ENCODE data around the gene COL6A3. TPM values are rescaled to one million over a fixed set of nuclear protein-coding genes. Genes with fewer than 3 reads are reported as not detected.

Gene COL6A3
- total RNA-seq, 4 donors from 2014 or later = 432 to 983 (median 750) TPM

- TF ChIP-seq, protein P1, sequence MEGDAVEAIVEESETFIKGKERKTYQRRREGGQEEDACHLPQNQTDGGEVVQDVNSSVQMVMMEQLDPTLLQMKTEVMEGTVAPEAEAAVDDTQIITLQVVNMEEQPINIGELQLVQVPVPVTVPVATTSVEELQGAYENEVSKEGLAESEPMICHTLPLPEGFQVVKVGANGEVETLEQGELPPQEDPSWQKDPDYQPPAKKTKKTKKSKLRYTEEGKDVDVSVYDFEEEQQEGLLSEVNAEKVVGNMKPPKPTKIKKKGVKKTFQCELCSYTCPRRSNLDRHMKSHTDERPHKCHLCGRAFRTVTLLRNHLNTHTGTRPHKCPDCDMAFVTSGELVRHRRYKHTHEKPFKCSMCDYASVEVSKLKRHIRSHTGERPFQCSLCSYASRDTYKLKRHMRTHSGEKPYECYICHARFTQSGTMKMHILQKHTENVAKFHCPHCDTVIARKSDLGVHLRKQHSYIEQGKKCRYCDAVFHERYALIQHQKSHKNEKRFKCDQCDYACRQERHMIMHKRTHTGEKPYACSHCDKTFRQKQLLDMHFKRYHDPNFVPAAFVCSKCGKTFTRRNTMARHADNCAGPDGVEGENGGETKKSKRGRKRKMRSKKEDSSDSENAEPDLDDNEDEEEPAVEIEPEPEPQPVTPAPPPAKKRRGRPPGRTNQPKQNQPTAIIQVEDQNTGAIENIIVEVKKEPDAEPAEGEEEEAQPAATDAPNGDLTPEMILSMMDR (IDR thresholded peaks at IDR 0.05; ENCODE audit: low read depth) = no peak
Measured at GRCh38 chr2:237359894-237360780, 53.8 kb downstream of the COL6A3 start.

- TF ChIP-seq, protein P1 (IDR thresholded peaks at IDR 0.05; ENCODE audit: low read depth) = no peak
Measured at GRCh38 chr2:237359518-237359840, 54.5 kb downstream of the COL6A3 start.

DNA sequence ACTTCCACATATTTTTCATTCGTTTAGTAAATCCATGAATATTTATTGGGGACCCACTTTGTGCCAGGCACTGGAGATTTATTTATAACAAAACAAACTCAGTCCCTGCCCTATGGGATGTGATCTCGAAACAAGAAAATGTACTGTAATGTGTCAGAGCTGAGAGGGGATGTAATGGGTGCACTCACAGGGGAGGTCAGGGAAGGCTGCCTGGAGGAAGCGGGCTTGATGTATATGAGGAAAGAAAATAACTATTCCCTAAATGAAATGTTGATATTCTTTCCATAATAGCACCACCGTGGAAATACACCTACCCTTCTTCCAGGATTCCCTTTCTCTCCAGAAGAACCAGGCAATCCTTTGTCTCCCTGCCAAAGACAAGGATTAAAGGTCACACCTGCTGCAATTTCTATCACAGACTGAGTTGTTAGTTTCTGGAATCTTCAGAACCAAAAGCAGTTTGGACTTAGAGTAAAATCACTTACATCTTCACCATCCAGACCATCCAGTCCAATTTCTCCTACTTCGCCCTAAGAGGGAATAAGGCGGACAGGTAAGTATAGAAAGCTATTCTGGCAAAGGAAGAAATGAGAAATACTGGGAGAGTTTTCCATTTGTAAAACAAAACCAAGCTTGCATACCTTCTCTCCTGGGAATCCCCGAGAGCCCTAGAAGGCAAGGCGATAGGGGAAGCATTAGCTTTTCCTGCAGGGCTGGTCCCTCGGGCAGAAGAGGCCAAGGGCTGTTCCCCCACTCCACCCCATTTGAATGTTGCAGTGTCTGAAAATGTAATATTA, 55.0 kb downstream of the COL6A3 start:
- TF ChIP-seq, protein P1 (IDR thresholded peaks at IDR 0.05; ENCODE audit: low read depth) = no peak

GRCh38 chr2:237355701-237356100, 58.3 kb downstream of the COL6A3 start:
- TF ChIP-seq, protein P1 (IDR thresholded peaks at IDR 0.05; ENCODE audit: low read depth) = no peak

DNA sequence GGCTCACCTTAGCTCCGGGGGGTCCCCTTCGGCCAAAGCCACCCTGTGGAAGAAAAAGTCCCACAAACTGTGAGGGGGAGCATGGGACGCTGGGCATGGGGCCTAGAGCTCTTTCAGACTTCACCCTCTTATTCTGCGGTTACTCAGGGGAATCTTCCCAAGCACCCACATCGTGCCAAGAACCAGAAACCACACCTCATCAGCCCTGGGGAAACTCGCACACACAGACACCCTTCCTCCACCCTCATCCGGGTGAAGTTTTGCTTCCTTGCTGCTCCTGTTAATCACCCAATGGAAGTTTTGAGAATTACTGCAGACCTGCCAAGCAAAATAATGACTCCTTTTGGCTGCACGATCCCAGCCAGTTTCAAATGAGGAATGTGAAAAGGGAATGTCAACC, 59.1 kb downstream of the COL6A3 start:
- TF ChIP-seq, protein P1 (IDR thresholded peaks at IDR 0.05; ENCODE audit: low read depth) = no peak

- TF ChIP-seq, protein P1 (IDR thresholded peaks at IDR 0.05; ENCODE audit: low read depth) = no peak
Measured at GRCh38 chr2:237353215-237353614, 60.7 kb downstream of the COL6A3 start.

DNA sequence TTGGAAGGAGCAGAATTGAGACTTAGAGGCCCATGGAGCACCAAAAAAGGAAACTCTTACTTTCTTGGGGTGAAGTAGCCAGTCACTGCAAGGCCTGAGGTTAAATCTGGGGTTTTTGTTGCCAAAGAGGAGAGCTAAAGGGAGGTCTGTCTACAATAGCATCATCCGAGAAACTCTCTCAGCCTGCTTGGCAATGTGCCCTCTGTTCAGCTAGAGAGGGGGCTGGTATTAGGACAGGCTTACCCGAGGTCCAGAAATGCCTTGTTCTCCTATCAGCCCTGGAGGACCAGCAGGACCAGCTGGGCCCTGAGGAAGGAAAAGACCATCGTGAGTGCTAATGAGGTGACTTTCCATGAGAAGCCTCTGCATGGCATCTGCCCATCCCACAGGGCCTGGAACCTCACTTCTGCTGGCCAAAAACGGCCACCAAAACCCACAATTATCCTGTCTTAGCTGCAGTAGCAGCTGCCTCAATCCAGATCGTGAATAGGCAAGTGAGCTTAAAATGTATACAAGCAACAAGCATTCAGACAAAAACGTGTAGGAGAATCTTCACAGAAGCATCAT, 61.6 kb downstream of the COL6A3 start:
- TF ChIP-seq, protein P1 (IDR thresholded peaks at IDR 0.05; ENCODE audit: low read depth) = no peak

All from subcutaneous adipose tissue (tissue), 4 donors.